HCT116 (cell line): ENCODE results near the gene CST4.

Experiments used
- CTCF ChIP-seq, 3 experiments: fragments of 200-600 bp in 1 of 3; sonication (generic) in 1 of 3; IDR thresholded peaks in 2 of 3; conservative IDR thresholded peaks in 1 of 3; 2 replicates each; pipeline ENCODE4 v1.5.1; 2012 to 2017; ENCODE audit warnings: low read depth in 2 of 3, low read length in 2 of 3, antibody characterized with exemption in 1 of 3, borderline replicate concordance in 1 of 3, control low read depth in 1 of 3, mild to moderate bottlenecking in 1 of 3, mixed read lengths in 1 of 3, mixed run types in 1 of 3, moderate library complexity in 1 of 3; ENCODE audit not compliant: insufficient read depth in 1 of 3
- ELF1 ChIP-seq: IDR thresholded peaks from 2 replicates; pipeline ENCODE4 v1.6.1; 2012; ENCODE audit warnings: low read depth, borderline replicate concordance
- MAX ChIP-seq: IDR thresholded peaks from 2 replicates; pipeline ENCODE4 v1.6.1; 2012
- POLR2A ChIP-seq: IDR thresholded peaks from 2 replicates; pipeline ENCODE4 v1.7.0; 2011; ENCODE audit warnings: borderline replicate concordance; ENCODE audit not compliant: insufficient read depth, insufficient read length; ENCODE audit errors: extremely low read depth
- POLR2AphosphoS5 ChIP-seq: IDR thresholded peaks from 2 replicates; pipeline ENCODE4 v1.6.1; 2011; ENCODE audit warnings: mild to moderate bottlenecking, low read depth, low read length, moderate library complexity
- SP1 ChIP-seq: IDR thresholded peaks from 2 replicates; pipeline ENCODE4 v1.6.1; 2012; ENCODE audit warnings: low read depth
- TCF7L2 ChIP-seq: IDR thresholded peaks from 2 replicates; pipeline ENCODE4 v1.7.0; 2011; ENCODE audit warnings: borderline replicate concordance, inconsistent platforms; ENCODE audit not compliant: insufficient read depth, insufficient read length; ENCODE audit errors: extremely low read depth
- YY1 ChIP-seq: IDR thresholded peaks from 2 replicates; pipeline ENCODE4 v1.6.1; 2011; ENCODE audit warnings: low read length, low read depth, moderate library complexity, mild to moderate bottlenecking; ENCODE audit not compliant: insufficient replicate concordance; ENCODE audit errors: extremely low read depth

- no peak for TF ChIP-seq YY1
- TF ChIP-seq CTCF (IDR thresholded peaks at IDR 0.05 in 2 of 3, conservative IDR thresholded peaks at IDR 0.05 in 1 of 3; ENCODE audit: borderline replicate concordance in 1 of 3, insufficient read depth in 1 of 3, low read depth in 2 of 3, low read length in 2 of 3) = no peak
- no peak for TF ChIP-seq TCF7L2
- TF ChIP-seq SP1 = no peak
- TF ChIP-seq ELF1 = no peak
- TF ChIP-seq POLR2AphosphoS5 = no peak
- TF ChIP-seq POLR2A = no peak
- TF ChIP-seq MAX = no peak
Measured at GRCh38 chr20:23684261-23684660, 4.6 kb downstream of the CST4 start.
